HL-60/S4 treated with retinoic acid at 250 ng/mL for 4 days and 3 days (cell line): ENCODE data around the gene HDLBP.

Experiments used
- in situ Hi-C: fragments of 300-500 bp; cut with MboI; formaldehyde crosslinking; loops from 2 replicates; pipeline ENCODE4 v1.7.0; 2022; ENCODE audit warnings: low sequenced_read_pairs

HDLBP gene, protein sequence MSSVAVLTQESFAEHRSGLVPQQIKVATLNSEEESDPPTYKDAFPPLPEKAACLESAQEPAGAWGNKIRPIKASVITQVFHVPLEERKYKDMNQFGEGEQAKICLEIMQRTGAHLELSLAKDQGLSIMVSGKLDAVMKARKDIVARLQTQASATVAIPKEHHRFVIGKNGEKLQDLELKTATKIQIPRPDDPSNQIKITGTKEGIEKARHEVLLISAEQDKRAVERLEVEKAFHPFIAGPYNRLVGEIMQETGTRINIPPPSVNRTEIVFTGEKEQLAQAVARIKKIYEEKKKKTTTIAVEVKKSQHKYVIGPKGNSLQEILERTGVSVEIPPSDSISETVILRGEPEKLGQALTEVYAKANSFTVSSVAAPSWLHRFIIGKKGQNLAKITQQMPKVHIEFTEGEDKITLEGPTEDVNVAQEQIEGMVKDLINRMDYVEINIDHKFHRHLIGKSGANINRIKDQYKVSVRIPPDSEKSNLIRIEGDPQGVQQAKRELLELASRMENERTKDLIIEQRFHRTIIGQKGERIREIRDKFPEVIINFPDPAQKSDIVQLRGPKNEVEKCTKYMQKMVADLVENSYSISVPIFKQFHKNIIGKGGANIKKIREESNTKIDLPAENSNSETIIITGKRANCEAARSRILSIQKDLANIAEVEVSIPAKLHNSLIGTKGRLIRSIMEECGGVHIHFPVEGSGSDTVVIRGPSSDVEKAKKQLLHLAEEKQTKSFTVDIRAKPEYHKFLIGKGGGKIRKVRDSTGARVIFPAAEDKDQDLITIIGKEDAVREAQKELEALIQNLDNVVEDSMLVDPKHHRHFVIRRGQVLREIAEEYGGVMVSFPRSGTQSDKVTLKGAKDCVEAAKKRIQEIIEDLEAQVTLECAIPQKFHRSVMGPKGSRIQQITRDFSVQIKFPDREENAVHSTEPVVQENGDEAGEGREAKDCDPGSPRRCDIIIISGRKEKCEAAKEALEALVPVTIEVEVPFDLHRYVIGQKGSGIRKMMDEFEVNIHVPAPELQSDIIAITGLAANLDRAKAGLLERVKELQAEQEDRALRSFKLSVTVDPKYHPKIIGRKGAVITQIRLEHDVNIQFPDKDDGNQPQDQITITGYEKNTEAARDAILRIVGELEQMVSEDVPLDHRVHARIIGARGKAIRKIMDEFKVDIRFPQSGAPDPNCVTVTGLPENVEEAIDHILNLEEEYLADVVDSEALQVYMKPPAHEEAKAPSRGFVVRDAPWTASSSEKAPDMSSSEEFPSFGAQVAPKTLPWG (N-terminal part only)

DNA sequence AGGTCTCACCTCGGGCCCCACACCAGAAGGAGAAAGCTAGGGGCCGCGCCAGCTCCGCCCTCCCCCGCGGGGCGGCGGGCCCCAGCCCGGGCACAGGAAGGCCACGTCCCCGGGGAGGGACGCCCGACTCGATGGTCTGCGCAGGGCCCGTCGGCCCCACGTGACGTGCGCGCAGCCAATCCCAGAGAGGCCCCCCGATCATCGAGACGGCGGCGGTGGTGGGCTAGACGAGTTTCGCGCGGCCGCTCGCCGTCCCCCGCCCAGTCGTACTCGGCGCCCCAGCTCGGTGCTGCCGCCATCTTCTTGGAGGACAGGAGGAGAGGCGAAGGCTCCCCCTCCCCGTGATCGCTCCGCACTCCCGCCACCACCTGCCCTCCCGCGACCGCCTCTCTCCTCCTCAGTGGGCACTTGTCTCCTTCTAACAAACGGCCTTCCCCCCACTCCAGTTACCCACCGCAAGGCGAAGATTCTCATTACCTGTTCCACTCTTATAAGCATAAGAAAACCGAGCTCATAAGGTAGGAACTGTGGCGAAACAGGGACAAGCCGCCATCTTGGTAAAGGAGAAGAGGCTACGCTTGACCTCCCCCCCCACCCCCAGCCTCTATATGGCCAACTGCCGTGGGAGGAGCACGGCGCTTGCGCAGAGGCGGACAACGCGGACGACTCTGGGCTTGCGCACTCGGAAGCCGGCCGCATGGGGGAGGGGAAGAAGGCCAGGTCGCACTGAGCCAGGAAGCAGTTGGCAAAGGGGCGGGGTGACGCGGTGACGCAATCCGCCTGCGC, at the start of gene HDLBP:
HDLBP (minus strand) TSS at position 580 of the 786 bp plus-strand sequence. CDS start 48,803 bp downstream, outside the sequence.
- in situ Hi-C loops: no loop called here

DNA sequence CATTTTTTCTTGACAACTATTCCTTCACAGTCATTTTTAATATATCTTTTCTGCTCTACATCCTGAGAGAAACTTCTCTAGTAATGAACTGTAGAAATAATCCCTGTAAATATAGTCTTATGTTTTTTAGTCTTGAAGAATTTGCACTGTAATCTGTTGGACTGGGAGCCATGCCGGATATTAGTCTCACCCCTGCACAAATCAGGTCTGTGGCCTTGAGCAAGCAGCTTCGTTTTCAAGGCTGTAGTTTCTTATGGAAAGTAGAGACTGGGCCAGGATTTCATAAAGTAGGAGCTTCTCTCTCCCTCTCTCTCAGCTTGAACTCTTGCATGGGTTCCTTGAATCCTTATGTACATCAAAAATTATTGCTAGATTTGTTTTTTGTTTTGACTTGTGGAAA, 49.3 kb upstream of the HDLBP start:
- in situ Hi-C loops: no loop called here

GRCh38 chr2:241363426-241363825, 48.0 kb upstream of the HDLBP start:
- in situ Hi-C loops: no loop called here

DNA sequence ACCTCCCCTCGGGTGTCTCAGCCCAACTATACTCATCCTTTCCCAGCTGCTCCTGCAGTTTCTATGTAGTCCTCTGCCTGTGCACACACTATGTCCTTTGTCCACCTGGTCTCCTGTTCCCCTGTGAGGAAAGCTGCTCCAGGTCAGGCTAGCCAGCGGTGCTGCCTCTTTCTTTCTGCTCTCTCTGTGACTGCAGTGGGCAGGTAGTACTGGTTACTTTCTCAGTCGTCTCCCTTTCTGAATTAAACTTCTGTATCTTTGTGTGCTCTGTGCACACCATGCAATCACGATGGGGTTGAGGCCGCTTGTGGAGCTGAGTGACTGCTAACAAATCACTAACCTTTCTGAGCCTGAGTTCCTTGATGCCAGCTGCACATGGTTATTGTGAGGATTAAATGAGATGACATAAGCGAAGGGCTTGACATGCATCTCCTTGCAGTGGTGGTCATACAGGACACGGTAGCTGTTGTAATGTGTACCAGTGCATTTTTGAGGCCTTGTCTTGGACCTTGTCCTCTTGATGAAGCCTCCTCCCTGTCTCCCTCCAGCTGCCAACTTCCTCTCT, 44.1 kb upstream of the HDLBP start:
- in situ Hi-C loops: no loop called here

GRCh38 chr2:241358470-241358869, 43.0 kb upstream of the HDLBP start:
- in situ Hi-C loops: no loop called here

- in situ Hi-C loops: no loop called here
Measured at GRCh38 chr2:241357531-241357930, 42.1 kb upstream of the HDLBP start.

DNA sequence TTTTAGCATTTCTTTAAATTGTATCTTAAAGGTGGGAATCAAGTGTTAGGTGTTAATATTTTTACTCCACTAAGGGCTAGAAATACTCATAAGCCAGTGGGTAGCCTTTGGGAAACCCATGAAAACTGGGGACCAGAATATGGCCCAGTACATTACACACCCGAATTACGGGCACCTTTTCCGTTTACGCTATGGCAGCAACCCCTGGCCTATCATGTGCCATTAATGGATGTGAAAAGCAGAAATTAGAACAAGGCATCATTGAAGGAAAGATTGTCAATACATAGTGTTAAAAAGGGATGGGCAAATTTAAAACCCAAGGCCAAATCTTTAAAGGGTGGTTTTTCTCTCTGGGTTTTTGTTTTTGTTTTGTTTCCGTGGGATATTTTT, 41.4 kb upstream of the HDLBP start:
- in situ Hi-C loops: no loop called here

- in situ Hi-C loops: no loop called here
Measured at GRCh38 chr2:241355983-241356870, 40.8 kb upstream of the HDLBP start, which contains the start of gene FARP2. Gene FARP2 (plus strand): TSS chr2:241356285. CDS start chr2:241373108, 16,823 bp downstream.

GRCh38 chr2:241354668-241355658, 39.5 kb upstream of the HDLBP start:
- in situ Hi-C loops: no loop called here

- in situ Hi-C loops: no loop called here
Measured at GRCh38 chr2:241352227-241352626, 36.8 kb upstream of the HDLBP start.

DNA sequence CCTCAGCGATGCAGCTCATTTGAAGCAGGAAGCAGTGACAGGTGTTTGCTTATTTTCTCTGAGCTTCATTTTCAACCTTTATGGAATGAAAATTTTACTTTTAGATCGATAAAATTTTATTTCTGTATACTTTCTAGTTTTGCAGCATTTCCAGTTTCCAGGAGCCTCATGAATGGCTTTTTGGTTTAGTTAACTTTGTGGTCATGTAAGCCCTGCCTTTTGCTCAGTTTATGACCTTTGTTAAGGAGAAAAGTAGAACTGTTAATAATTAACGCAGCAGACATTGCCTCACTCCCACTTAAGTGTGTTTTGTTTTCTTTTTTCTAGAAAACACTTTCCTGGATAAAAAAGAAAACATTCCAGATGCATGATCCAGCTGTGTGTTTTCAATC, 36.2 kb upstream of the HDLBP start:
- in situ Hi-C loops: no loop called here

GRCh38 chr2:241350878-241351639, 35.6 kb upstream of the HDLBP start:
- in situ Hi-C loops: no loop called here

GRCh38 chr2:241350530-241350877, 35.0 kb upstream of the HDLBP start:
- in situ Hi-C loops: no loop called here

- in situ Hi-C loops: no loop called here
Measured at GRCh38 chr2:241349941-241350340, 34.5 kb upstream of the HDLBP start.

DNA sequence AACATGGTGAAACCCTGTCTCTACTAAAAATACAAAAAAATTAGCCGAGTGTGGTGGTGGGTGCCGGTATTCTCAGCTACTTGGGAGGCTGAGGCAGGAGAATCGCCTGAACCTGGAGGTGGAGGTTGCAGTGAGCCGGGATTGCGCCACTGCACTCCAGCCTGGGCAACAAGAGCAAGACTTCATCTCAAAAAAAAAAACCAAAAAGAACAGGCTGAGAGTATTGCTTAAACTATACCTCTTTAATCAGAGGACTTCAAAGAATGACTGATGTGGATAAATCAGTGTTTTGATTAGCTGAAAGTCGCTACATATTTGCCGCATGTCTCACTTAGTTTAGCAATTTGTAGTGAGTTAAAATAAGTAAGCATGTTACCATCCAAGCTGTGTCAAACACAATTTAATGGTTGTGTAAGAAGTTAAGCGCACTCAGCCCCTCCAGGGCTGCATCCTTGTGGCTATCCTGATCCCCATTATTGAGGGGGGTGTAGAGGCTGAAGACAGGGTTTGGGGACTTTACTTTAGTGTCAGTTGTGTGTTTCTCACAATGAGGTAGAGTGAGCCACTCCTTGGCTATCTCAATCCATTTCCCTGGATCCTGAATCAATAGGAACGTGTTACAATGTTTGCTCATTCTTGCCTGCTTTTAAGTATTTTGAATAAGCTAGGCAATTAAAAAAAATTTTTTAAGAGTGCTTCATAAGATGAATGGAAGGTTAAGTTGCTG, 29.6 kb upstream of the HDLBP start:
- in situ Hi-C loops: no loop called here

DNA sequence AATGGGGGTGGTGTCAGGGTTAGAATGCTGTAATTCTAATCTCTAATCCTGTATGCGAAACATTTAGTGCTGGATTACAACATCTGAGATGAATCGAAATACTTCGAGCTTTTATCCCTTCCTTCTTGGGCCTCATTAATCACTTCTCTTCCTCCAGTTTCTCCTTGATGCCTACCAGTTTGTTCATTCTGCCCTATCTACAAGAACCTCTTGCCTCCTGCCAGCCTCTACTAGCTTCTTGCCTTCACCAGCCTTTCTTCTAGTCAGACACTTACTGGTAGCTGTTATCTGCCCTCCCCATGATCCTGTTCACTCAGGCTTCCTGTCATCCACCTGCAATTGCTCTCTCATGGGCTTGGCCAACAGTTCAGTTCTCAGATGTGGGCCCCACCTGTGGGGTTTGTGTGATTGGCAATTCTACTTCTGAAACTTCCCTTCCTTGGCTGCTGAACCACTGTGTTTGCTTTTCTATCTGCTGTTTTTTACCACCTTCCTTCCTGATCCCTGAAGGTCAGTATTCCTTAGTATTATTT, 25.2 kb upstream of the HDLBP start:
- in situ Hi-C loops: no loop called here
